OCI-LY3 (cell line): Measurements from ENCODE around the gene TLN1.

ENCODE experiments used
- CTCF ChIP-seq: fragments of 200-600, 300-600 bp; sonication (generic); IDR thresholded peaks from 2 replicates; pipeline ENCODE4 v1.5.1; 2014; ENCODE audit warnings: antibody characterized with exemption, low read length, low read depth
- EZH2phosphoT487 ChIP-seq: fragments of 200-600 bp; shearing (Covaris generic); IDR thresholded peaks from 2 replicates; pipeline ENCODE4 v1.6.1; 2018; ENCODE audit warnings: antibody characterized with exemption, mixed run types, low read depth

- TF ChIP-seq CTCF = no peak
- no peak for TF ChIP-seq EZH2phosphoT487
Observed at GRCh38 chr9:35690614-35691333, 41.2 kb downstream of the TLN1 start.
